Measurements from ENCODE around the gene TRUB2. TPM values are rescaled to one million over a fixed set of nuclear protein-coding genes. Genes with fewer than 3 reads are reported as not detected.

The TRUB2 gene
- polyA plus RNA-seq, 1 donor, result 30.2 TPM

DNA sequence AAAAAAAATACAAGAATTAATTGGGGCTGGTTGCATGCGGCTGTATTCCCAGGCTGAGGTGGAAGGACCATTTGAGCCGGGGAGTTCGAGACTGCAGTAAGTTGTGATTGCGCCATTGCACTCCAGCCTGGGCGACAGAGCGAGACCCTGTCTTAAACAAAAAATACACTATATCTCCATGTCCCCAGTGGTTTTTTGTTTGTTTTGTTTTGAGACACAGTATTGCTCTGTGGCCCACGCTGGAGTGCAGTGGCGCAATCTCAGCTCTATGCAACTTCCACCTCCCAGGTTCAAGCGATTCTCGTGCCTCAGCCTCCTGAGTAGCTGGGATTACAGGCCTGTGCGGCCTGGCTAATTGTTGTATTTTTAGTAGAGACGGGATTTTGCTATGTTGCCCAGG lies 1.5 kb upstream of the TRUB2 start:
- Histone ChIP-seq H3K9me3 (ENCODE audit: control insufficient read depth, low read depth, low read length) (peaks cover 3% of the 10 kb centered on the region), H3K4me3 (ENCODE audit: low read length) (peak overlapping the region; percentile 93), H3K4me1 (ENCODE audit: control insufficient read depth, insufficient read depth, low read length) (peaks cover 21% of the 10 kb centered on the region), H3K27me3 (ENCODE audit: control insufficient read depth, insufficient read depth, low read length) (no peaks in the 10 kb centered on the region), H3K36me3 (ENCODE audit: control insufficient read depth, insufficient read depth, low read length) (peaks cover 38% of the 10 kb centered on the region), H3K27ac (ENCODE audit: low read length) (no peak overlapping the region)
- no CpG with 5 or more reads among the region's 12 CpGs for WGBS (ENCODE audit: insufficient coverage, low lambda C conversion rate)
- no peak for DNase-seq

DNA sequence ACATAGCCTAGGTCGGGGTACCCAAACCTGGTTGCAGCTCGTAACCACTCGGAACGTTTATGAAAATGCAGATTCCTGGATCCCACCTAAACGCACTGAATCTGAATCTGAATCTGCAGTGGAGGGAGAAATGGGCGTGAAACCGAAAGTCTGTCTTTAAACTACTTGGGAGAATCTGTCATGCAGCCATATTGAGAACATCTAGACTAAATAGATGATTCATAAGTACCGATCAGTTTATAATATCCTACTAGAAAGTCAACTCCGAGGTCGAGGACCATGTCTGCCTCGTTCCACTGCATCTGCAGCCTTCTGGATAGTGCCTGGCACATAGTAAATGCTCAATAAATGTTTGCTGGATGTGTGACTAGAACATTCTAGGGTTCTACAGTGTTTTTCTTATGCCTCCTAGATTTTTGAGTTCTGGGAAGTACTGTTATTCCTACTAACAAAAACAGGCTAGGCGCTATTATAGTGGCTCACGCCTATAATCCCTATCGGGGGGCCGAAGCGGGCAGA lies 1.0 kb upstream of the TRUB2 start:
- peaks cover 3% of the 10 kb centered on the region for H3K9me3 ChIP-seq (ENCODE audit: control insufficient read depth, low read depth, low read length)
- no peak for DNase-seq
- peak overlapping the region; percentile 93 for H3K4me3 ChIP-seq (ENCODE audit: low read length)
- no CpG with 5 or more reads among the region's 16 CpGs for WGBS (ENCODE audit: insufficient coverage, low lambda C conversion rate)
- H3K36me3 ChIP-seq (ENCODE audit: control insufficient read depth, insufficient read depth, low read length), result peaks cover 42% of the 10 kb centered on the region
- peaks cover 18% of the 10 kb centered on the region for H3K4me1 ChIP-seq (ENCODE audit: control insufficient read depth, insufficient read depth, low read length)
- H3K27ac ChIP-seq (ENCODE audit: low read length), result peak overlapping the region; percentile 98
- H3K27me3 ChIP-seq (ENCODE audit: control insufficient read depth, insufficient read depth, low read length), result no peaks in the 10 kb centered on the region

DNA sequence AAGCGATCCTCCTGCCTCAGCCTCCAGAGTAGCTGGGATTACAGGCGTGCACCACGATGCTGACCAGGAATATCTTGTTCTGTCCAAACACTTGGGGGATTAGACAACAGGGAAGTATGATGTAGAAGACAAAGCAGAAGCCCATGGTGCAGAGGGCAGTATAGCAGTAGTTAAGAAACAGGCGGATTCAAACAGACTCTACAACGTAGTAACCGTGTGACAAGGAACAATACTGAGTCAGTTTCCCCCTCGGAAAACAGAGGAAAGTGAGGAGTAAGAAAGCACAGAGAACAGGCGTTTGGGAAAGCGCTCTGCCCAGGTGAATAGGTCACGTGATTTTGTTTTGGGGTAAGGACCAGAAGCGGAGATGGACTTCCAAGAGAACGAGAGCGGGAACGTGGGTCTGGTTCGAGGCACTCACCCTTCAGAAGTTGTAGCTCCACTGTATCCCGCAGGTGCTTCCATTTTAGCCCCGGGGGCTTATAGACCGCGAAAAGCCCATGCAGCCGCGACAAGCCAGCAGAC lies 306 bp downstream of the TRUB2 start:
- peak overlapping the region; percentile 93 for H3K4me3 ChIP-seq (ENCODE audit: low read length)
- H3K27me3 ChIP-seq (ENCODE audit: control insufficient read depth, insufficient read depth, low read length), result no peaks in the 10 kb centered on the region
- peaks cover 3% of the 10 kb centered on the region for H3K9me3 ChIP-seq (ENCODE audit: control insufficient read depth, low read depth, low read length)
- peaks cover 42% of the 10 kb centered on the region for H3K36me3 ChIP-seq (ENCODE audit: control insufficient read depth, insufficient read depth, low read length)
- DNase-seq, result no peak
- H3K4me1 ChIP-seq (ENCODE audit: control insufficient read depth, insufficient read depth, low read length), result peaks cover 12% of the 10 kb centered on the region
- 0% methylated on average over 3 of the region's 21 CpGs for WGBS (ENCODE audit: insufficient coverage, low lambda C conversion rate)
- H3K27ac ChIP-seq (ENCODE audit: low read length), result peak overlapping the region; percentile 98

DNA sequence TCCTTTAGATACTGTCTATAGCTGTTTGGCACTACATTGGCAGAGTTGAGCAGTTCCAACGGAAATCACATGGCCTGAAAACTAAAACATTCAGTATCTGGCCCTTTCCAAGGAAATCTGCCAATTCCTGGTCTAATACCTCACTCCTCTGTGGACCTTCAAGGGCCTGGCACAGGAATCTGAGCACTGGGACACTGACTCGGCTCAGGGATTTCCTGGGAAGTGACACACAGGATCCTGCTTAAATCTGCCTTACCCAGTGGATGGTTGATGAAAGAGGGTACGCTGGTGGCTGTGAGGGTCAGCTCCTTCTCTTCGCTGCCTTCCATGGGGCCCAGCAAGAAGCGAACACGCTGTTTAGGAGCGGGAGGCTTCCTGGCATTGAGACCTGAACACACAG lies 904 bp downstream of the TRUB2 start:
- peaks cover 44% of the 10 kb centered on the region for H3K36me3 ChIP-seq (ENCODE audit: control insufficient read depth, insufficient read depth, low read length)
- no CpG with 5 or more reads among the region's 7 CpGs for WGBS (ENCODE audit: insufficient coverage, low lambda C conversion rate)
- peak overlapping the region; percentile 93 for H3K4me3 ChIP-seq (ENCODE audit: low read length)
- H3K27me3 ChIP-seq (ENCODE audit: control insufficient read depth, insufficient read depth, low read length), result no peaks in the 10 kb centered on the region
- no peak overlapping the region for H3K27ac ChIP-seq (ENCODE audit: low read length)
- peaks cover 12% of the 10 kb centered on the region for H3K4me1 ChIP-seq (ENCODE audit: control insufficient read depth, insufficient read depth, low read length)
- DNase-seq, result no peak
- peaks cover 3% of the 10 kb centered on the region for H3K9me3 ChIP-seq (ENCODE audit: control insufficient read depth, low read depth, low read length)

DNA sequence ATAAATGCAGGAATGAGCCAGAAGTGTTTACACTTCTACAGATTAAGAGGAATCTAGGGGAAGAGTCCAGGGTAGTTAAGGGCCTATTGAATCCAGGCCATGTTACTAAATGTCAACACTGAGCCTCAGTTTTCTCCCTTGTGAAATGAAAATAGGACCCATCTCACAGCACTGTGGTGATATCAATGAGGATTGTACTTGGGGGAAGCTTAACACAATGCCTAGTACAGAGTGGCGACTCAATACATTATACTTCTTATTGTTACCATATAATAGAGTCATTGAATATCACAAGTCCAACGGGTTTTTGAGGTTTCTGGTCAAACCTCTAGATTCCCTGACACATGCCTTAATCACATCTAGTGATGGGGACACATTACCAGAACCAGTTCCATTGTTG lies 4.6 kb downstream of the TRUB2 start:
- H3K27me3 ChIP-seq (ENCODE audit: control insufficient read depth, insufficient read depth, low read length), result no peaks in the 10 kb centered on the region
- WGBS (ENCODE audit: insufficient coverage, low lambda C conversion rate), result no CpG with 5 or more reads among the region's 2 CpGs
- no peaks in the 10 kb centered on the region for H3K9me3 ChIP-seq (ENCODE audit: control insufficient read depth, low read depth, low read length)
- H3K36me3 ChIP-seq (ENCODE audit: control insufficient read depth, insufficient read depth, low read length), result peaks cover 53% of the 10 kb centered on the region
- no peak overlapping the region for H3K27ac ChIP-seq (ENCODE audit: low read length)
- DNase-seq, result no peak
- H3K4me1 ChIP-seq (ENCODE audit: control insufficient read depth, insufficient read depth, low read length), result peaks cover 5% of the 10 kb centered on the region
- H3K4me3 ChIP-seq (ENCODE audit: low read length), result no peak overlapping the region

DNA sequence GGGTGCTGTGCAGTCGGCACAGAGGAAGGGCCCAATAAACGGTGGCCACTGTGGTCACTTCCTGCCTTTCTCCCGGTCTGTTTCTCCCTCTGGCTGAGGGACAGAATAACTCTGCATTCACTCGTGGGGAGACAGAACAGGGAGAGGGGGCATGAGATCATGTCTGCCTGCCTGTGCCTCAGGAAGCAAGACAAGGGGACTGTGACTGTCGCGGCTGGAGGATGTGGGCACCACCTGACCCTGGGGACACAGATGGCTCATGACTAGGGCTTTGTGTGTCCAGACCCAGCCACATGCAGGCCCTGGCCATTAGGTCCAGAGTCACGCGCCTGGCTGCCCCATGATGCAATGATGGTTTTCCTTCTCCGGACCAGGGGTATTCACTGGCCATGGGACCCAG lies 5.8 kb downstream of the TRUB2 start:
- no peaks in the 10 kb centered on the region for H3K9me3 ChIP-seq (ENCODE audit: control insufficient read depth, low read depth, low read length)
- H3K36me3 ChIP-seq (ENCODE audit: control insufficient read depth, insufficient read depth, low read length), result peaks cover 58% of the 10 kb centered on the region
- H3K4me3 ChIP-seq (ENCODE audit: low read length), result no peak overlapping the region
- no peaks in the 10 kb centered on the region for H3K27me3 ChIP-seq (ENCODE audit: control insufficient read depth, insufficient read depth, low read length)
- no peak for DNase-seq
- no peak overlapping the region for H3K27ac ChIP-seq (ENCODE audit: low read length)
- WGBS (ENCODE audit: insufficient coverage, low lambda C conversion rate), result no CpG with 5 or more reads among the region's 9 CpGs
- peaks cover 3% of the 10 kb centered on the region for H3K4me1 ChIP-seq (ENCODE audit: control insufficient read depth, insufficient read depth, low read length)

DNA sequence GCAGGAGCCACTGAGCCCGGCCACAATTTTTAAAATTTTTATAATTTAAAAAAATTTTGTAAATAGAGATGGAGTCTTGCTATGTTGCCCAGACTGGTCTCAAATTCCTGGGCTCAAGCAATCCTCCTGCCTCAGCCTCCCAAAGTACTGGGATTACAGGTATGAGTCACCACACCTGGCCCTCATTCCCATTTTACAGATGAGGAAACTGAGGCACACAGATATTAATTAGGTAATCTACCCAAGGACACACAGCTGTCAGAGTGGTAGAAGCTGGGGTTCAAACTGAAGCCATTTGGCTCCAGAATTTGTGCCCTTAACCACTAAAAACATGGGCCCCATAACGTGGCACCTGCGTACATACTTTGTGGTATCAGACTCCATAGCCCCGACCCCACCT lies 7.5 kb downstream of the TRUB2 start:
- no peak for DNase-seq
- H3K9me3 ChIP-seq (ENCODE audit: control insufficient read depth, low read depth, low read length), result no peaks in the 10 kb centered on the region
- no CpG with 5 or more reads among the region's 4 CpGs for WGBS (ENCODE audit: insufficient coverage, low lambda C conversion rate)
- H3K36me3 ChIP-seq (ENCODE audit: control insufficient read depth, insufficient read depth, low read length), result peaks cover 67% of the 10 kb centered on the region
- no peaks in the 10 kb centered on the region for H3K27me3 ChIP-seq (ENCODE audit: control insufficient read depth, insufficient read depth, low read length)
- no peaks in the 10 kb centered on the region for H3K4me1 ChIP-seq (ENCODE audit: control insufficient read depth, insufficient read depth, low read length)
- no peak overlapping the region for H3K4me3 ChIP-seq (ENCODE audit: low read length)
- H3K27ac ChIP-seq (ENCODE audit: low read length), result no peak overlapping the region

DNA sequence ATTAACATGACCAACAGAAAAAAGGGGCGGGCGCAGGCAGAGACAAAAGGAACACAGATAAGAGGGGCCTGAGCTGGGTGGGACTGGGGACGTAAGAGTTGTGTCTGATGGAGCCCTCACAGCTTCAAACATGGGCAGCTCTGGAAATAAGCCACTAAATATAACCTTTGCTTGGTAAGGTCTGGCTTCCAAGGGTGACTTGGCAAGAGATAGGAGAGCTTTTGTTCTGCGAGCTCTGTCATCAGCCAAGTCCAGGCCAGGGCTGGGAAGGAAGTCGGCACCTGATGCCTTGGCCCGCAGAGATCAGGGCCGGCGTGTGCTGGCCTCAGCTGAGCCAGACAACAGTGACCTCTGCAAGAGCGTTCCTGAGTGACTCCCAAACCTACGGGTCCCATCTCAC lies 11.8 kb downstream of the TRUB2 start:
- Histone ChIP-seq H3K27me3 (ENCODE audit: control insufficient read depth, insufficient read depth, low read length) (no peaks in the 10 kb centered on the region), H3K4me3 (ENCODE audit: low read length) (no peak overlapping the region), H3K36me3 (ENCODE audit: control insufficient read depth, insufficient read depth, low read length) (peaks cover 53% of the 10 kb centered on the region), H3K9me3 (ENCODE audit: control insufficient read depth, low read depth, low read length) (no peaks in the 10 kb centered on the region), H3K27ac (ENCODE audit: low read length) (no peak overlapping the region), H3K4me1 (ENCODE audit: control insufficient read depth, insufficient read depth, low read length) (no peaks in the 10 kb centered on the region)
- DNase-seq, result no peak
- no CpG with 5 or more reads among the region's 10 CpGs for WGBS (ENCODE audit: insufficient coverage, low lambda C conversion rate)

DNA sequence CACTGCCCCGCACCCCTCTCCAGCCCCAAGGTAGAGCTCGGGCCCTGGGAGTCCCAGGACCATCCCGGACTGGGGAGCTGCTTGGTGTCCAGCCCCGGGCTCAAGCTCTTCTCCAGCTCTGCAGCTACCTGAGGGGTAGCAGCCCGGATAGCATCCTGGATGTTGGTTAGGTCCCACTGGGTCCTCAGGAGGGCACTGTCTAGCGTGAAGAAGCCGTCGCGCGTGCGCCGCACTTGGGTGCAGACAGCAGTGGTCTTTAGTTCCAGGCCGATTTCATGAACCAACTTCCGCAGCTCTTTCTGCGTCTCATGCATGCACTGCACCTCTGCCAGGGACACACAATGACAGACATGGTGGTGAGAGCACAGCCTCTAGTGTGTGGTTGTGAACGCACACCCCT lies 12.7 kb downstream of the TRUB2 start:
- H3K27me3 ChIP-seq (ENCODE audit: control insufficient read depth, insufficient read depth, low read length), result no peaks in the 10 kb centered on the region
- H3K4me1 ChIP-seq (ENCODE audit: control insufficient read depth, insufficient read depth, low read length), result no peaks in the 10 kb centered on the region
- peaks cover 44% of the 10 kb centered on the region for H3K36me3 ChIP-seq (ENCODE audit: control insufficient read depth, insufficient read depth, low read length)
- H3K4me3 ChIP-seq (ENCODE audit: low read length), result no peak overlapping the region
- WGBS (ENCODE audit: insufficient coverage, low lambda C conversion rate), result no CpG with 5 or more reads among the region's 16 CpGs
- H3K27ac ChIP-seq (ENCODE audit: low read length), result no peak overlapping the region
- no peak for DNase-seq
- H3K9me3 ChIP-seq (ENCODE audit: control insufficient read depth, low read depth, low read length), result no peaks in the 10 kb centered on the region

DNA sequence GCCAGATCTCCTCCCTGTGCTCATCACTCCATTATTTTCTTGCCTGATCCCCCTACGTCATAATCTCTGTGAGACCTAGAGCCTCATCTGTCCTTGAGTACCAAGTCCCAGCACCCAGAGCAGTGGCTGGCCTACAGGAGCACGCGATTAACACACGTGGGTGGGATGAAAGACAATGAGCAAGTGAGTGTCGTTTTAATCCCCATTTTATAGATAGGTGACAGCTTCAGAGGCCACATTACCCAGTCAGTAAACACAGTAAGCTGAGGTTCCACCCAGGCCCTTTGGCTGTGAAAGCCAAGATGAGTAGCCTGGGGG lies 17.3 kb downstream of the TRUB2 start:
- no peak overlapping the region for H3K27ac ChIP-seq (ENCODE audit: low read length)
- no peaks in the 10 kb centered on the region for H3K27me3 ChIP-seq (ENCODE audit: control insufficient read depth, insufficient read depth, low read length)

DNA sequence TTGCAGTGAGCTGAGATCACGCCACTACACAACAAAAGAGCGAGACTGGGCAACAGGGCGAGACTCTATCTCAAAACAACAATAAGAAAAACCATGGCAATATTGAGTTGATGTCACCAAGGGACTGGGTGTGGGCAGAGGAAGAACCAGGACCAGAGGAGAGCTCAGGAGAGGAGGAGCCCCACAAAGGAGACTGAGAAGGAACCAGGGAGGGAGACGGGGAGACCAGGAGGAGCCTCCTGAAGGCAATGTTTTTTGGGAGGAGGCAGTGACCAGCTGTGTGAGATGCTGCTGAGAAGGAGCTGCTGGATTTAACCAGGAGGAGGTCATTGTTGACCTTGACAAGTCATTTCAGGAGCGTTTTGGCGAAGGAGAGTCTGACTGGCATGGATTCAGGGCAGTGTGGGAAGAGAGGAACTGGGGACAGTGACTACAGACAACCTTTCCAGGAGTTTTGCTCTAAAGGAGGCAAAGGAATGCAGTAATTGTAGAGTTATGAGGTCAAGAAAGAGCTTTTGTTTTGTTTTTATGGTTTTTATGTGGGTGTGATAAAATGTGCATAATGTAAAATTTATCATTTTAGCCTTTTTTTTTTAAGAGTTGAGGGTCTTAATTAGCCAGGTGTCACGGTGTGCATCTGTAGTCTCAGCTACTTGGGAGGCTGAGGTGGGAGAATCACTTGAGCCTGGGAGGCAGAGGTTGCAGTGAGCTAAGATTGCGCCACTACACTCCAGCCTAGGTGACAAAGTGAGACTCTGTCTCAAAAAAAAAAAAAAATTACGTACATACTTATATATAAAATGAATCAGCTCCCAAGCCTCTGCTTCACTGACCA lies 17.9 kb downstream of the TRUB2 start:
- Histone ChIP-seq H3K27ac (ENCODE audit: low read length) (no peak overlapping the region), H3K36me3 (ENCODE audit: control insufficient read depth, insufficient read depth, low read length) (peaks cover 8% of the 10 kb centered on the region), H3K4me1 (ENCODE audit: control insufficient read depth, insufficient read depth, low read length) (no peaks in the 10 kb centered on the region), H3K27me3 (ENCODE audit: control insufficient read depth, insufficient read depth, low read length) (no peaks in the 10 kb centered on the region), H3K4me3 (ENCODE audit: low read length) (no peak overlapping the region), H3K9me3 (ENCODE audit: control insufficient read depth, low read depth, low read length) (no peaks in the 10 kb centered on the region)
- no peak for DNase-seq
- 67% methylated on average over 1 of the region's 9 CpGs for WGBS (ENCODE audit: insufficient coverage, low lambda C conversion rate)

More for the DNA sequence above, 17.3 kb downstream of the TRUB2 start:
- Histone ChIP-seq H3K4me1 (ENCODE audit: control insufficient read depth, insufficient read depth, low read length) (no peaks in the 10 kb centered on the region), H3K36me3 (ENCODE audit: control insufficient read depth, insufficient read depth, low read length) (peaks cover 14% of the 10 kb centered on the region), H3K4me3 (ENCODE audit: low read length) (no peak overlapping the region), H3K9me3 (ENCODE audit: control insufficient read depth, low read depth, low read length) (no peaks in the 10 kb centered on the region)
- no CpG with 5 or more reads among the region's 5 CpGs for WGBS (ENCODE audit: insufficient coverage, low lambda C conversion rate)
- DNase-seq, result no peak
